ENCODE results near the gene MED25. TPM values are rescaled to one million over a fixed set of nuclear protein-coding genes. Genes with fewer than 3 reads are reported as not detected.

MED25 gene
- polyA plus RNA-seq, 1 of the 3 experiments (the other 2 are of a cell fraction): 30.2 TPM

- CTCF ChIA-PET: interaction anchor here (0.6 to 4.2 kb wide), 3 partner anchors 10 to 50 kb away, joined by 4 to 20 read pairs (median 4); no protein-coding TSS in a partner anchor
- peaks cover 12 to 29% of the 10 kb centered on the region in 2 experiments for H3K36me3 ChIP-seq (replicated peaks in 1 of 2; ENCODE audit: control insufficient read depth in 1 of 2, insufficient read depth in 2 of 2, low read length in 1 of 2)
- POLR2A ChIA-PET: interaction anchor here (1.3 kb wide), 1 partner anchor 11 kb away, joined by 3 read pairs; no protein-coding TSS in a partner anchor
- peak overlapping the region in 1 of 2 experiments; percentile 31; a peak in 1 of 4 replicates for H3K27ac ChIP-seq (ENCODE audit: low read depth in 2 of 2, low read length in 1 of 2)
- H2AFZ ChIP-seq (ENCODE audit: low read depth): no peak overlapping the region
- no peak for DNase-seq
- H4K20me1 ChIP-seq (ENCODE audit: insufficient read depth): peaks cover 63% of the 10 kb centered on the region
- peak overlapping the region; percentile 90 for H3K4me2 ChIP-seq
- H3K4me3 ChIP-seq (ENCODE audit: low read depth in 2 of 2, low read length in 1 of 2): no peak overlapping the region
- WGBS (ENCODE audit: low lambda C conversion rate): 97% methylated on average over 6 of the region's 10 CpGs
- no peak for TF ChIP-seq ZBTB33 (IDR thresholded peaks at IDR 0.05; ENCODE audit: borderline replicate concordance, low read depth)
- TF ChIP-seq GABPA (IDR thresholded peaks at IDR 0.05; ENCODE audit: low read depth): no peak
- TF ChIP-seq EP300 (IDR thresholded peaks at IDR 0.05; ENCODE audit: borderline replicate concordance in 1 of 2, low read depth in 1 of 2, low read length in 1 of 2): no peak
- TF ChIP-seq RFX5 (IDR thresholded peaks at IDR 0.05; ENCODE audit: low read length): no peak
- TF ChIP-seq MEF2A (IDR thresholded peaks at IDR 0.05; ENCODE audit: borderline replicate concordance, low read depth): no peak
- TF ChIP-seq TAF1 (IDR thresholded peaks at IDR 0.05; ENCODE audit: borderline replicate concordance, low read depth, low read length): no peak
- no peak for TF ChIP-seq IRF3 (IDR thresholded peaks at IDR 0.05; ENCODE audit: low read depth, low read length)
- no peak for TF ChIP-seq JUND (IDR thresholded peaks at IDR 0.05)
- TF ChIP-seq EZH2phosphoT487 (IDR thresholded peaks at IDR 0.05; ENCODE audit: borderline replicate concordance, low read depth): no peak
- TF ChIP-seq RXRA (IDR thresholded peaks at IDR 0.05; ENCODE audit: borderline replicate concordance, low read depth): no peak
- no peak for TF ChIP-seq CTCF (IDR thresholded peaks at IDR 0.05)
- peaks cover 55% of the 10 kb centered on the region for H3F3A ChIP-seq (replicated peaks; ENCODE audit: insufficient read depth)
- H3K9ac ChIP-seq: no peak overlapping the region
- H3K27me3 ChIP-seq (ENCODE audit: insufficient read depth): no peaks in the 10 kb centered on the region
- H3K4me1 ChIP-seq (ENCODE audit: control insufficient read depth in 1 of 2, insufficient read depth in 2 of 2, low read depth in 1 of 2, low read length in 1 of 2): peaks cover 11 to 32% of the 10 kb centered on the region in 2 experiments; a peak in 3 of 4 replicates
- no peaks in the 10 kb centered on the region for H3K9me2 ChIP-seq
- H3K79me2 ChIP-seq (ENCODE audit: insufficient read depth): peaks cover 51% of the 10 kb centered on the region
- no peaks in the 10 kb centered on the region for H3K9me3 ChIP-seq
Observed at GRCh38 chr19:49853852-49854377, 35.8 kb downstream of the MED25 start.
